Panc1 (cell line): ENCODE data around the gene PHF2. TPM values are rescaled to one million over a fixed set of nuclear protein-coding genes. Genes with fewer than 3 reads are reported as not detected.
A peak's percentile ranks its signal among the peaks of the same experiment; 100 is the strongest.

ENCODE experiments used
- ATAC-seq: fragments of 200-7000 bp; cut with Tn5 transposase; 2 replicates; pipeline ENCODE4 v1.9.1; 2020; ENCODE audit warnings: mild to moderate bottlenecking, moderate library complexity
- Bru-seq: library from RNA; stranded (reverse); fragments of 400-500 nt; gene quantifications from one replicate; lab custom pipeline; 2021; lab: Mats Ljungman, UMichigan
- BruChase-seq, 2 experiments: library from RNA; stranded (reverse); fragments of 400-500 nt; gene quantifications; one replicate each; lab custom pipeline; 2021; lab: Mats Ljungman, UMichigan
- BruUV-seq: library from RNA; stranded (reverse); fragments of 400-500 nt; replicated peaks from 2 replicates; lab custom pipeline; 2021; lab: Mats Ljungman, UMichigan
- CTCF ChIA-PET: fragments of 300-600 bp; sonication (Branson Sonifier 250); formaldehyde crosslinking; loops from one replicate; lab custom pipeline; 2022; ENCODE audit warnings: antibody characterized with exemption; lab: Charles Lee
- POLR2A ChIA-PET: fragments of 300-600 bp; sonication (Branson Sonifier 250); formaldehyde crosslinking; loops from one replicate; lab custom pipeline; 2022; ENCODE audit warnings: antibody characterized with exemption; lab: Charles Lee
- DNase-seq: peaks from one replicate; pipeline ENCODE4 v3.0.0-alpha.2; 2010; ENCODE audit warnings: low read depth, low spot score
- H3K27ac ChIP-seq: 2 replicates; pipeline ENCODE4 v1.5.1; 2011; ENCODE audit warnings: mild to moderate bottlenecking, low read length, inconsistent platforms
- H3K27me3 ChIP-seq: fragments of 200-500 bp; sonication (Bioruptor generic); 2 replicates; pipeline ENCODE4 v1.6.0; 2014; ENCODE audit warnings: low read length, inconsistent platforms; ENCODE audit not compliant: control insufficient read depth, insufficient read depth
- H3K36me3 ChIP-seq: fragments of 200-500 bp; sonication (Bioruptor generic); 2 replicates; pipeline ENCODE4 v1.5.1; 2014; ENCODE audit warnings: inconsistent platforms, mild to moderate bottlenecking, low read length, moderate library complexity; ENCODE audit not compliant: control insufficient read depth, insufficient read depth
- H3K4me1 ChIP-seq: 2 replicates; pipeline ENCODE4 v1.5.1; 2011; ENCODE audit warnings: inconsistent platforms, mild to moderate bottlenecking, low read length, moderate library complexity; ENCODE audit not compliant: control insufficient read depth, insufficient read depth
- H3K4me3 ChIP-seq, 2 experiments: 2 replicates each; pipeline ENCODE4 v1.5.1; 2011 to 2012; ENCODE audit warnings: low read depth in 2 of 2, low read length in 2 of 2, mild to moderate bottlenecking in 2 of 2, inconsistent platforms in 1 of 2, moderate library complexity in 1 of 2
- H3K9me3 ChIP-seq: fragments of 200-500 bp; sonication (Bioruptor generic); 2 replicates; pipeline ENCODE4 v1.5.1; 2014; ENCODE audit warnings: low read depth, mild to moderate bottlenecking, inconsistent platforms, low read length, moderate library complexity; ENCODE audit not compliant: control insufficient read depth, insufficient read depth
- CTCF ChIP-seq: fragments of 450-650 bp; IDR thresholded peaks from 2 replicates; pipeline ENCODE4 v1.5.1; 2017; ENCODE audit warnings: mild to moderate bottlenecking
- POLR2AphosphoS5 ChIP-seq: IDR thresholded peaks from 2 replicates; pipeline ENCODE4 v1.6.1; 2012; ENCODE audit warnings: mild to moderate bottlenecking, low read depth, low read length, moderate library complexity
- SIN3A ChIP-seq: IDR thresholded peaks from 2 replicates; pipeline ENCODE4 v1.6.1; 2012; ENCODE audit warnings: low read depth, mild to moderate bottlenecking, low read length, moderate library complexity, borderline replicate concordance; ENCODE audit not compliant: insufficient read depth
- TCF7L2 ChIP-seq: IDR thresholded peaks from 2 replicates; pipeline ENCODE4 v1.6.1; 2011; ENCODE audit warnings: mild to moderate bottlenecking, low read depth, low read length, inconsistent platforms
- in situ Hi-C: cut with HindIII; loops from 2 replicates; pipeline ENCODE4 v1.10.0; 2016; ENCODE audit warnings: low sequenced_read_pairs, low pct_unique_long_range_greater_than_20kb
- intact Hi-C: fragments of 100-400 bp; cut with micrococcal nuclease; formaldehyde crosslinking; loops from one replicate; pipeline ENCODE4 v1.10.0; 2022; ENCODE audit not compliant: unreplicated experiment
- long read RNA-seq: library from polyadenylated mRNA; unstranded; transcript quantifications from one replicate; pipeline ENCODE4 v2.0.0, GENCODE V29; 2021; ENCODE audit not compliant: unreplicated experiment
- polyA plus RNA-seq: library from polyadenylated mRNA; unstranded; fragments of >200 nt; gene quantifications from one replicate; pipeline ENCODE4 v1.2.1, GENCODE V29; 2012; ENCODE audit warnings: missing spikeins; ENCODE audit not compliant: insufficient read length
- total RNA-seq: library from RNA; stranded (reverse); gene quantifications from one replicate; pipeline ENCODE4 v1.2.1, GENCODE V29; 2021; ENCODE audit not compliant: unreplicated experiment
- TF ChIP-seq, protein P1 (sequence below), 2 experiments: IDR thresholded peaks; 2 replicates each; pipeline ENCODE4 v1.6.1; 2011 to 2012; ENCODE audit warnings: low read depth in 2 of 2, control low read depth in 1 of 2, low read length in 1 of 2, mild to moderate bottlenecking in 1 of 2, moderate library complexity in 1 of 2; ENCODE audit not compliant: insufficient read depth in 1 of 2

The PHF2 gene
- total RNA-seq (16.6 TPM), Bru-seq, nascent RNA (percentile 55 among the genes with signal in this experiment), BruChase-seq, experiment 1, labeled RNA remaining after a 2-hour chase (percentile 60 among the genes with signal in this experiment), BruChase-seq, experiment 2, labeled RNA remaining after a 6-hour chase (percentile 68 among the genes with signal in this experiment)
- polyA plus RNA-seq: 17.6 TPM
- long read RNA-seq, partial matches to known transcripts: 15 of 18 reads
- long read RNA-seq, other reads (novel, unspliced or antisense): 3 of 18 reads

GRCh38 chr9:93576258-93577077 lies at the start of gene PHF2:
Gene PHF2, plus strand, starts transcription at chr9:93576584. Its CDS starts 190 bp downstream, at chr9:93576774.
- POLR2A ChIA-PET: no interaction called here
- Histone ChIP-seq H3K4me1 (peaks cover 10% of the 10 kb centered on the region), H3K9me3 (no peaks in the 10 kb centered on the region), H3K27me3 (no peaks in the 10 kb centered on the region), H3K27ac (peak within 1 kb of the TSS; percentile 69), H3K4me3 (peak within 1 kb of the TSS; percentile 52 to 63), H3K36me3 (no peaks in the 10 kb centered on the region; the same call in 1 of the 2 replicates)
- in situ Hi-C loops: no loop called here
- TF ChIP-seq, protein P1, sequence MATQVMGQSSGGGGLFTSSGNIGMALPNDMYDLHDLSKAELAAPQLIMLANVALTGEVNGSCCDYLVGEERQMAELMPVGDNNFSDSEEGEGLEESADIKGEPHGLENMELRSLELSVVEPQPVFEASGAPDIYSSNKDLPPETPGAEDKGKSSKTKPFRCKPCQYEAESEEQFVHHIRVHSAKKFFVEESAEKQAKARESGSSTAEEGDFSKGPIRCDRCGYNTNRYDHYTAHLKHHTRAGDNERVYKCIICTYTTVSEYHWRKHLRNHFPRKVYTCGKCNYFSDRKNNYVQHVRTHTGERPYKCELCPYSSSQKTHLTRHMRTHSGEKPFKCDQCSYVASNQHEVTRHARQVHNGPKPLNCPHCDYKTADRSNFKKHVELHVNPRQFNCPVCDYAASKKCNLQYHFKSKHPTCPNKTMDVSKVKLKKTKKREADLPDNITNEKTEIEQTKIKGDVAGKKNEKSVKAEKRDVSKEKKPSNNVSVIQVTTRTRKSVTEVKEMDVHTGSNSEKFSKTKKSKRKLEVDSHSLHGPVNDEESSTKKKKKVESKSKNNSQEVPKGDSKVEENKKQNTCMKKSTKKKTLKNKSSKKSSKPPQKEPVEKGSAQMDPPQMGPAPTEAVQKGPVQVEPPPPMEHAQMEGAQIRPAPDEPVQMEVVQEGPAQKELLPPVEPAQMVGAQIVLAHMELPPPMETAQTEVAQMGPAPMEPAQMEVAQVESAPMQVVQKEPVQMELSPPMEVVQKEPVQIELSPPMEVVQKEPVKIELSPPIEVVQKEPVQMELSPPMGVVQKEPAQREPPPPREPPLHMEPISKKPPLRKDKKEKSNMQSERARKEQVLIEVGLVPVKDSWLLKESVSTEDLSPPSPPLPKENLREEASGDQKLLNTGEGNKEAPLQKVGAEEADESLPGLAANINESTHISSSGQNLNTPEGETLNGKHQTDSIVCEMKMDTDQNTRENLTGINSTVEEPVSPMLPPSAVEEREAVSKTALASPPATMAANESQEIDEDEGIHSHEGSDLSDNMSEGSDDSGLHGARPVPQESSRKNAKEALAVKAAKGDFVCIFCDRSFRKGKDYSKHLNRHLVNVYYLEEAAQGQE (IDR thresholded peaks at IDR 0.05; ENCODE audit: insufficient read depth in 1 of 2, low read depth in 2 of 2, low read length in 1 of 2): no peak
- no peak for TF ChIP-seq TCF7L2
- no peak for TF ChIP-seq SIN3A
- no peak for TF ChIP-seq CTCF
- no peak for TF ChIP-seq POLR2AphosphoS5
- ATAC-seq (peak; percentile 62), DNase-seq (no peak)
- BruUV-seq: no TSS peak
- CTCF ChIA-PET: no interaction called here
- intact Hi-C loops: no loop called here

DNA sequence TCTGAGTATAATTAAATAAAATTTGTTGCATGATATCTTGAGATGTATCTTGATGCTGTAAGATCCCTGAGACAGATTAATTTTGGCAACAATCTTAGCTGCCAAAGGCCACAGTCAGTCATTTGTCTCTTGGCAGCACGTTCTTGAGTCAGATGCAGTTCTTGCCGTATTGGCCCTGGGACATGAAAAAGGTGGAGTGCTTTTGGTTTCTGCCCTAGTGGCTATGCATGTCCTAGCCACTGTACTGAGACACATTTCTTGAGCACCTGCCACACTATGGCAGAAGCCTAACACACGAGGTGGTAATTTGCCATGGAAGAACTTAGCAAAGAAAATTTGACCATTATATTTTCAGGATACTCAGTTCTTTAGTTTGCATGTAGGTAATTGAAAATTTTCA lies 45.0 kb upstream of the PHF2 start:
- intact Hi-C loops (no loop called here), in situ Hi-C loops (no loop called here)
- DNase-seq (no peak), ATAC-seq (no peak)
- POLR2A ChIA-PET: interaction anchor here (0.7 kb wide), 1 partner anchor 74 kb away, joined by 3 read pairs; no protein-coding TSS in a partner anchor
- no peak overlapping the region for H3K4me3 ChIP-seq
- no peaks in the 10 kb centered on the region for H3K9me3 ChIP-seq
- no peak overlapping the region for H3K27ac ChIP-seq
- no peaks in the 10 kb centered on the region for H3K27me3 ChIP-seq
- no TSS peak for BruUV-seq
- peaks cover 11% of the 10 kb centered on the region; the same call in 1 of the 2 replicates for H3K36me3 ChIP-seq
- TF ChIP-seq TCF7L2 (no peak), POLR2AphosphoS5 (no peak), SIN3A (no peak), CTCF (no peak)
- TF ChIP-seq, protein P1 (IDR thresholded peaks at IDR 0.05; ENCODE audit: insufficient read depth in 1 of 2, low read depth in 2 of 2, low read length in 1 of 2): no peak
- no peaks in the 10 kb centered on the region for H3K4me1 ChIP-seq
- CTCF ChIA-PET: no interaction called here
